ENCODE data around the gene ZSCAN22. TPM values are rescaled to one million over a fixed set of nuclear protein-coding genes. Genes with fewer than 3 reads are reported as not detected.

ZSCAN22 gene
- total and polyA plus RNA-seq, 2 of the 13 experiments (the other 11 are each of a cell fraction or from before 2014, with no cell fraction given): 2.5 to 3.5 TPM

- TF ChIP-seq ZFX (CRISPR knock-in tag; IDR thresholded peaks at IDR 0.05; ENCODE audit: low read depth) (peak; percentile 89), PHF21A (CRISPR knock-in tag; IDR thresholded peaks at IDR 0.05) (peak; percentile 84), MYC (CRISPR knock-in tag; IDR thresholded peaks at IDR 0.05; ENCODE audit: borderline replicate concordance) (no peak; the same call in none of the 2 replicates), ZKSCAN1 (IDR thresholded peaks at IDR 0.05; ENCODE audit: low read length) (no peak), ARNTL (CRISPR knock-in tag; IDR thresholded peaks at IDR 0.05) (no peak), ZNF275 (CRISPR knock-in tag; IDR thresholded peaks at IDR 0.05; ENCODE audit: borderline replicate concordance) (no peak), DDIT3 (CRISPR knock-in tag; IDR thresholded peaks at IDR 0.05) (no peak), ZFP36 (IDR thresholded peaks at IDR 0.05; ENCODE audit: borderline replicate concordance, low read depth, low read length, partially characterized antibody) (no peak), GATAD2A (CRISPR knock-in tag; IDR thresholded peaks at IDR 0.05) (peak; percentile 57), ZBTB1 (CRISPR knock-in tag; IDR thresholded peaks at IDR 0.05; ENCODE audit: borderline replicate concordance) (no peak), ZNF704 (CRISPR knock-in tag; IDR thresholded peaks at IDR 0.05; ENCODE audit: borderline replicate concordance) (no peak), STAG1 (CRISPR knock-in tag; IDR thresholded peaks at IDR 0.05) (no peak), AHR (CRISPR knock-in tag; IDR thresholded peaks at IDR 0.05) (no peak), FOXO1 (CRISPR knock-in tag; IDR thresholded peaks at IDR 0.05) (no peak), GABPB1 (CRISPR knock-in tag; IDR thresholded peaks at IDR 0.05) (peak; percentile 88), ZMAT3 (CRISPR knock-in tag; conservative IDR thresholded peaks at IDR 0.05) (no peak), ZNF737 (CRISPR knock-in tag; IDR thresholded peaks at IDR 0.05; ENCODE audit: borderline replicate concordance) (no peak; the same call in 1 of the 2 replicates), ISL2 (CRISPR knock-in tag; IDR thresholded peaks at IDR 0.05) (peak; percentile 12; the same call in 1 of the 2 replicates), KAT2B (IDR thresholded peaks at IDR 0.05; ENCODE audit: borderline replicate concordance, low read depth, low read length) (no peak), AGO1 (IDR thresholded peaks at IDR 0.05; ENCODE audit: low read depth, low read length, poor library complexity, severe bottlenecking) (peak; percentile 65), AFF4 (CRISPR knock-in tag; IDR thresholded peaks at IDR 0.05) (no peak), ZMAT5 (CRISPR knock-in tag; IDR thresholded peaks at IDR 0.05; ENCODE audit: borderline replicate concordance, low read depth) (no peak), SP5 (CRISPR knock-in tag; IDR thresholded peaks at IDR 0.05; ENCODE audit: borderline replicate concordance, low read depth) (peak; percentile 80), MTERF4 (CRISPR knock-in tag; IDR thresholded peaks at IDR 0.05) (peak; percentile 66; the same call in 1 of the 2 replicates)
Measured at GRCh38 chr19:58278541-58279041, 48.2 kb upstream of the ZSCAN22 start, which contains the start of gene ZNF8 (continued).
